ENCODE results near the gene KDR. TPM values are rescaled to one million over a fixed set of nuclear protein-coding genes. Genes with fewer than 3 reads are reported as not detected.

The KDR gene
- total and polyA plus RNA-seq, 2 experiments from 2014 or later = 0.20 TPM; not detected in 1

GRCh38 chr4:55127521-55127920, 2.1 kb upstream of the KDR start:
- H4K20me1 ChIP-seq (ENCODE audit: insufficient read depth) = no peaks in the 10 kb centered on the region
- no peaks in the 10 kb centered on the region for H3F3A ChIP-seq (ENCODE audit: insufficient read depth)
- H3K4me2 ChIP-seq (ENCODE audit: unreplicated experiment) = no peak overlapping the region
- no peak overlapping the region for H3K9ac ChIP-seq
- no peak for DNase-seq
- no peaks in the 10 kb centered on the region for H3K36me3 ChIP-seq (ENCODE audit: low read depth)
- no peak overlapping the region for H3K4me3 ChIP-seq
- TF ChIP-seq EZH2 (IDR thresholded peaks at IDR 0.05; ENCODE audit: insufficient read depth, poor library complexity, severe bottlenecking) (no peak), EZH2phosphoT487 (IDR thresholded peaks at IDR 0.05; ENCODE audit: insufficient read depth, low read depth) (no peak)
- H3K27ac ChIP-seq = no peak overlapping the region
- 75 to 77% methylated on average over 4 of the region's 4 CpGs for WGBS, 2 experiments (ENCODE audit: low coverage in 1 of 2, low lambda C conversion rate in 2 of 2, missing lambda C conversion rate in 2 of 2)
- no peak overlapping the region for H2AFZ ChIP-seq
- no peaks in the 10 kb centered on the region for H3K9me3 ChIP-seq (ENCODE audit: low read depth)
- peaks cover 13% of the 10 kb centered on the region; the same call in 1 of the 2 replicates for H3K27me3 ChIP-seq (replicated peaks; ENCODE audit: insufficient read depth)
- no peaks in the 10 kb centered on the region for H3K9me2 ChIP-seq (ENCODE audit: insufficient read depth)
- in situ Hi-C loops (cut with MboI) = no loop called here
- no peaks in the 10 kb centered on the region for H3K79me2 ChIP-seq (ENCODE audit: insufficient read depth)
- no peaks in the 10 kb centered on the region for H3K4me1 ChIP-seq (ENCODE audit: insufficient read depth)

GRCh38 chr4:55127053-55127452, 1.7 kb upstream of the KDR start:
- TF ChIP-seq EZH2phosphoT487 (IDR thresholded peaks at IDR 0.05; ENCODE audit: insufficient read depth, low read depth) = no peak
- TF ChIP-seq EZH2 (IDR thresholded peaks at IDR 0.05; ENCODE audit: insufficient read depth, poor library complexity, severe bottlenecking) = no peak
- Histone ChIP-seq H2AFZ (no peak overlapping the region), H3K9me3 (ENCODE audit: low read depth) (no peaks in the 10 kb centered on the region), H4K20me1 (ENCODE audit: insufficient read depth) (no peaks in the 10 kb centered on the region), H3K4me3 (no peak overlapping the region), H3K9ac (no peak overlapping the region), H3K9me2 (ENCODE audit: insufficient read depth) (no peaks in the 10 kb centered on the region), H3K27me3 (replicated peaks; ENCODE audit: insufficient read depth) (peaks cover 13% of the 10 kb centered on the region; the same call in 1 of the 2 replicates), H3K4me2 (ENCODE audit: unreplicated experiment) (no peak overlapping the region), H3K4me1 (ENCODE audit: insufficient read depth) (no peaks in the 10 kb centered on the region), H3K79me2 (ENCODE audit: insufficient read depth) (no peaks in the 10 kb centered on the region), H3K27ac (no peak overlapping the region), H3K36me3 (ENCODE audit: low read depth) (no peaks in the 10 kb centered on the region), H3F3A (ENCODE audit: insufficient read depth) (no peaks in the 10 kb centered on the region)
- 89 to 90% methylated on average over 3 of the region's 3 CpGs for WGBS, 2 experiments (ENCODE audit: low coverage in 1 of 2, low lambda C conversion rate in 2 of 2, missing lambda C conversion rate in 2 of 2)
- in situ Hi-C loops (cut with MboI) = no loop called here
- DNase-seq = no peak

GRCh38 chr4:55125763-55126541, 557 bp upstream of the KDR start:
- Histone ChIP-seq H4K20me1 (ENCODE audit: insufficient read depth) (no peaks in the 10 kb centered on the region), H2AFZ (peak overlapping the region; percentile 77), H3K79me2 (ENCODE audit: insufficient read depth) (no peaks in the 10 kb centered on the region), H3K27ac (no peak overlapping the region), H3K27me3 (replicated peaks; ENCODE audit: insufficient read depth) (peaks cover 13% of the 10 kb centered on the region; the same call in 1 of the 2 replicates), H3K36me3 (ENCODE audit: low read depth) (no peaks in the 10 kb centered on the region), H3K9me3 (ENCODE audit: low read depth) (no peaks in the 10 kb centered on the region), H3K4me1 (ENCODE audit: insufficient read depth) (no peaks in the 10 kb centered on the region), H3K9ac (peak overlapping the region; percentile 3; the same call in 1 of the 2 replicates), H3K4me3 (peak overlapping the region; percentile 80), H3K9me2 (ENCODE audit: insufficient read depth) (no peaks in the 10 kb centered on the region), H3F3A (ENCODE audit: insufficient read depth) (no peaks in the 10 kb centered on the region), H3K4me2 (ENCODE audit: unreplicated experiment) (peak overlapping the region; percentile 80)
- 6 to 8% methylated on average over 31 to 32 of the region's 32 CpGs for whole genome bisulfite sequencing, 2 experiments (ENCODE audit: low coverage in 1 of 2, low lambda C conversion rate in 2 of 2, missing lambda C conversion rate in 2 of 2)
- peak; percentile 36 for DNase-seq
- TF ChIP-seq EZH2 (IDR thresholded peaks at IDR 0.05; ENCODE audit: insufficient read depth, poor library complexity, severe bottlenecking) = no peak
- TF ChIP-seq EZH2phosphoT487 (IDR thresholded peaks at IDR 0.05; ENCODE audit: insufficient read depth, low read depth) = no peak
- in situ Hi-C loops (cut with MboI) = no loop called here

- Histone ChIP-seq H3K4me2 (ENCODE audit: unreplicated experiment) (peak overlapping the region; percentile 80), H2AFZ (peak overlapping the region; percentile 77; the same call in 1 of the 2 replicates), H3K4me1 (ENCODE audit: insufficient read depth) (no peaks in the 10 kb centered on the region), H3K27me3 (replicated peaks; ENCODE audit: insufficient read depth) (peaks cover 13% of the 10 kb centered on the region; the same call in 1 of the 2 replicates), H3K4me3 (peak overlapping the region; percentile 80), H3K79me2 (ENCODE audit: insufficient read depth) (no peaks in the 10 kb centered on the region), H3K9me2 (ENCODE audit: insufficient read depth) (no peaks in the 10 kb centered on the region), H3K27ac (no peak overlapping the region), H3K36me3 (ENCODE audit: low read depth) (no peaks in the 10 kb centered on the region), H4K20me1 (ENCODE audit: insufficient read depth) (no peaks in the 10 kb centered on the region), H3K9me3 (ENCODE audit: low read depth) (no peaks in the 10 kb centered on the region), H3F3A (ENCODE audit: insufficient read depth) (no peaks in the 10 kb centered on the region), H3K9ac (no peak overlapping the region)
- 39% methylated on average over 32 to 34 of the region's 34 CpGs for WGBS, 2 experiments (ENCODE audit: low coverage in 1 of 2, low lambda C conversion rate in 2 of 2, missing lambda C conversion rate in 2 of 2)
- in situ Hi-C loops (cut with MboI) = no loop called here
- peak; percentile 13 for DNase-seq
- no peak for TF ChIP-seq EZH2phosphoT487 (IDR thresholded peaks at IDR 0.05; ENCODE audit: insufficient read depth, low read depth)
- no peak for TF ChIP-seq EZH2 (IDR thresholded peaks at IDR 0.05; ENCODE audit: insufficient read depth, poor library complexity, severe bottlenecking)
Measured at GRCh38 chr4:55124322-55125076, 896 bp downstream of the KDR start.
